ENCODE measurements around the gene CROCC.

Gene CROCC

GRCh38 chr1:16969651-16970050 lies 47.9 kb downstream of the CROCC start:
- no peak for DNase-seq

- no peak for DNase-seq
Measured at GRCh38 chr1:16970132-16970910, 48.6 kb downstream of the CROCC start.

- no peak for DNase-seq
Measured at GRCh38 chr1:16971341-16972188, 49.8 kb downstream of the CROCC start.

- DNase-seq = no peak
Measured at GRCh38 chr1:16972189-16972895, 50.6 kb downstream of the CROCC start.

GRCh38 chr1:16973215-16973614 lies 51.5 kb downstream of the CROCC start:
- no peak for DNase-seq

GRCh38 chr1:16975211-16975610 lies 53.5 kb downstream of the CROCC start:
- no peak for DNase-seq

GRCh38 chr1:16975838-16976237 lies 54.1 kb downstream of the CROCC start:
- no peak for DNase-seq

GRCh38 chr1:16976966-16977365 lies 55.2 kb downstream of the CROCC start:
- DNase-seq = no peak

GRCh38 chr1:16977377-16977776 lies 55.6 kb downstream of the CROCC start:
- no peak for DNase-seq

GRCh38 chr1:16978139-16978538 lies 56.4 kb downstream of the CROCC start:
- no peak for DNase-seq

- DNase-seq = no peak
Measured at GRCh38 chr1:16978567-16979474, 57.1 kb downstream of the CROCC start.

GRCh38 chr1:16979475-16980327 lies 58.0 kb downstream of the CROCC start:
- no peak for DNase-seq

GRCh38 chr1:16980473-16981268 lies 58.9 kb downstream of the CROCC start, which contains the start of gene MFAP2:
Gene MFAP2, minus strand, starts transcription at chr1:16980620. Its CDS starts 2,347 bp downstream, at chr1:16978273.
- no peak for DNase-seq

GRCh38 chr1:16981269-16981849 lies 59.6 kb downstream of the CROCC start:
- no peak for DNase-seq

GRCh38 chr1:16982902-16983301 lies 61.2 kb downstream of the CROCC start:
- DNase-seq = no peak

GRCh38 chr1:16983649-16984048 lies 61.9 kb downstream of the CROCC start:
- no peak for DNase-seq

- DNase-seq = no peak
Measured at GRCh38 chr1:16984717-16985116, 63.0 kb downstream of the CROCC start.

- no peak for DNase-seq
Measured at GRCh38 chr1:16986113-16986512, 64.4 kb downstream of the CROCC start.

GRCh38 chr1:16986560-16986959 lies 64.8 kb downstream of the CROCC start:
- no peak for DNase-seq

GRCh38 chr1:16986962-16987361 lies 65.2 kb downstream of the CROCC start:
- no peak for DNase-seq

All from T-helper 1 cell (primary cell).